ENCODE measurements around the gene MAN1A1. TPM values are rescaled to one million over a fixed set of nuclear protein-coding genes. Genes with fewer than 3 reads are reported as not detected.

Gene MAN1A1
- total RNA-seq, 1 donor from 2014 or later, result 52.2 TPM

- Mint-ChIP-seq H3K9me3 (peaks cover 4% of the 10 kb centered on the region), H3K4me1 (ENCODE audit: unreplicated experiment) (no peaks in the 10 kb centered on the region), H3K27ac (no peak overlapping the region), H3K36me3 (no peaks in the 10 kb centered on the region), H3K27me3 (no peaks in the 10 kb centered on the region), H3K4me3 (no peak overlapping the region)
- DNase-seq (ENCODE audit: extremely low spot score, unreplicated experiment), result no peak
- no peak for TF ChIP-seq CTCF (conservative IDR thresholded peaks at IDR 0.05)
Measured at GRCh38 chr6:119262612-119263011, 86.9 kb downstream of the MAN1A1 start.

- no peak overlapping the region for H3K4me3 Mint-ChIP-seq
- H3K27ac Mint-ChIP-seq, result no peak overlapping the region
- no peak for DNase-seq (ENCODE audit: extremely low spot score, unreplicated experiment)
- peaks cover 4% of the 10 kb centered on the region for H3K9me3 Mint-ChIP-seq
- no peaks in the 10 kb centered on the region for H3K36me3 Mint-ChIP-seq
- TF ChIP-seq CTCF (conservative IDR thresholded peaks at IDR 0.05), result no peak
- H3K27me3 Mint-ChIP-seq, result no peaks in the 10 kb centered on the region
- H3K4me1 Mint-ChIP-seq (ENCODE audit: unreplicated experiment), result no peaks in the 10 kb centered on the region
Measured at GRCh38 chr6:119261944-119262284, 87.6 kb downstream of the MAN1A1 start.

DNA sequence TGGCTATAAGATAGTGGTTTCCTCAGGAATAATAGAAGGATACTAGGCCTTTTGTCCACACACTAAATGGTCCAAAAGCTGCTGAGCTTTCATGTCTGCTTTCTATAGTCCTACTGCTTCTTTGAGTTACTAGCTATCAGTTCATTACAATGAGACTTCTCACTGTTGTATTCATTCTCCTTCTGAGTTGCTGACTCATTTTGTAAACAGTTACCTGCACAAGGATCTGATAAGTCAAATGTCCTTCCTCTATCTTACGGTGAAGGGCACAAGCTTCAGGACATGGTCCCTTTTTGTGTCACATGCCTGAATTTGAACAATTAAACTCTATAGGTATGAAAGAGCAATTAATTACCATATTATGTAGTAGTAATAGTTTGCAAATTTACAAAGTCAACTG is 90.5 kb downstream of the MAN1A1 start:
- Mint-ChIP-seq H3K4me3 (no peak overlapping the region), H3K4me1 (ENCODE audit: unreplicated experiment) (no peaks in the 10 kb centered on the region), H3K9me3 (peaks cover 4% of the 10 kb centered on the region), H3K27me3 (no peaks in the 10 kb centered on the region), H3K27ac (no peak overlapping the region), H3K36me3 (no peaks in the 10 kb centered on the region)
- no peak for DNase-seq (ENCODE audit: extremely low spot score, unreplicated experiment)
- no peak for TF ChIP-seq CTCF (conservative IDR thresholded peaks at IDR 0.05)

- Mint-ChIP-seq H3K27me3 (no peaks in the 10 kb centered on the region), H3K36me3 (no peaks in the 10 kb centered on the region), H3K4me3 (no peak overlapping the region), H3K9me3 (peaks cover 3% of the 10 kb centered on the region), H3K4me1 (ENCODE audit: unreplicated experiment) (no peaks in the 10 kb centered on the region), H3K27ac (no peak overlapping the region)
- no peak for TF ChIP-seq CTCF (conservative IDR thresholded peaks at IDR 0.05)
- no peak for DNase-seq (ENCODE audit: extremely low spot score, unreplicated experiment)
Measured at GRCh38 chr6:119257726-119258125, 91.8 kb downstream of the MAN1A1 start.

DNA sequence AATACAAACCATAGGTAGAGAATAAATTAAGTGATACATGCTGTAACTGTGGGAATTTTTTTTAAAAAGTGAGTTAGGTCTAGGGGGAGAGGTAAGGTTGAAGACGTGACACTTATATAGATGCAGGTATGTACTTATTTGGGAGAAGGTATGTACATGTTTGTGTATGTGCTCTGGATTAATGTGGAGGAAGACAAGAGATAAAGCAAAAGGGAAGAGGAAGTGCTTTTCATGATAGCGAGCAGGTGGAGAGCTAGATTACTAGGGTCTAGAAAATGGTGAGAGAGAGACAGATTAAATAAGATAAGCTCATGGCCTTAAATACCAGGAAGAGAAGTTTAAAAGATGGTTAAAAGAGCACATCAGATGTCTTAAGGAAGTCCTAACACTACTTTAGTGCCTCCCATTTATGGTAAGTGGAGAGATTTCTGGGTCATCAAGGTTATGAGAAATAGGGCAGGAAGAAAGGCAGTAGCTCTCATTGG is 92.5 kb downstream of the MAN1A1 start:
- no peak for TF ChIP-seq CTCF (conservative IDR thresholded peaks at IDR 0.05)
- H3K9me3 Mint-ChIP-seq, result no peaks in the 10 kb centered on the region
- no peaks in the 10 kb centered on the region for H3K4me1 Mint-ChIP-seq (ENCODE audit: unreplicated experiment)
- H3K27ac Mint-ChIP-seq, result no peak overlapping the region
- no peak for DNase-seq (ENCODE audit: extremely low spot score, unreplicated experiment)
- H3K27me3 Mint-ChIP-seq, result no peaks in the 10 kb centered on the region
- H3K4me3 Mint-ChIP-seq, result no peak overlapping the region
- peaks cover 3% of the 10 kb centered on the region for H3K36me3 Mint-ChIP-seq

DNA sequence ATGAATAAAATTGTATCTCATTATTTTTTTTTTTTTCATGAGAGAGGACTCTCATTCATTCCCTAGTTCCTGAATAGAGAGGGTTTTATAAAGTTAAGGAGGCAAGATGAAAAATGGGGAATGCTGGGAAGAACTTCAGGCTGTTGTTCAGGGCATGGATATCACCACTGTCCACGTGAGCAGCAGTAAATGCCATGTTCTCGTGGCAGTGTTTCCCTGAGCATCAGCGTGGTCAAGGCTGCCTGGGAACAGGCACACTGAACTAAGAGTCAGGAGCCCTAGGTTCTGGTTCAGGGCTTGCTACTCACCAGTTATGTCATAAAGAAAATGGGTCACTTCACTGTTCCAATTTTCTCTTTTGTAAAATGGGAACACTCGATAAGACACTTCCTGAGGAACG is 93.2 kb downstream of the MAN1A1 start:
- Mint-ChIP-seq H3K4me3 (no peak overlapping the region), H3K4me1 (ENCODE audit: unreplicated experiment) (no peaks in the 10 kb centered on the region), H3K27ac (no peak overlapping the region), H3K36me3 (peaks cover 7% of the 10 kb centered on the region), H3K27me3 (no peaks in the 10 kb centered on the region), H3K9me3 (no peaks in the 10 kb centered on the region)
- no peak for TF ChIP-seq CTCF (conservative IDR thresholded peaks at IDR 0.05)
- DNase-seq (ENCODE audit: extremely low spot score, unreplicated experiment), result no peak

Data from type B pancreatic cell (in vitro differentiated cells).